ENCODE results near the gene KIF26B.

Gene KIF26B

DNA sequence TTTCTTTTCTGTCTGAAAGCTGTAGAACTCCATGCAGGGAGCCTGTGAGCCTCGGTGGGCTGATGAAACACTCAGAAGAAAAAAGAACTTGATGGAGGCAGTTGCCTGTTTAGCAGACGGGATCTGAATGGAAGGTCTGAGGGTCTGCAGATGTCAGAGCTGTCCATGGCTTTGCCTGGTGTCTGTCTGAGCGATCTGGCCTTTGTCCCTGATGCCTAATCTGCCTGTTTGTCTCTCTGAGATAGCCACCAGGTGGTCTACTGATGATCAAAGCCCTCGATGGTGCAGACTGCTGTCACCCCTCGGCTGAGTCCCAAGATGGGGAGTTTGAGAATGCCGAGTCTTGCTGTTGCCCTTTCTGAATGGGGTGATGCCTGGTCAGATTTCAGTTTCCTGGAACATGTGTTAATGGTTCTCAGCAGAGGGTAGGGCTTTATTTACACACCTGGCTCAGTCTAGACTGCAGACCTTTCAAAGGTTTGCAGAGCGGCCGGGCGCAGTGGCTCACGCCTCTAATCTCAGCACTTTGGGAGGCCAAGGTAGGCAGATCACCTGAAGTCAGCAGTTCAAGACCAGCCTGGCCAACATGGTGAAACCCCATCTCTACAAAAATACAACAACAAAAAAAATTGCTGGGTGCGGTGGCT lies 90.4 kb downstream of the KIF26B start:
- H3K9me3 ChIP-seq: no peaks in the 10 kb centered on the region; the same call in 1 of the 2 replicates
- no peaks in the 10 kb centered on the region for H3K4me1 ChIP-seq
- TF ChIP-seq, protein P1, sequence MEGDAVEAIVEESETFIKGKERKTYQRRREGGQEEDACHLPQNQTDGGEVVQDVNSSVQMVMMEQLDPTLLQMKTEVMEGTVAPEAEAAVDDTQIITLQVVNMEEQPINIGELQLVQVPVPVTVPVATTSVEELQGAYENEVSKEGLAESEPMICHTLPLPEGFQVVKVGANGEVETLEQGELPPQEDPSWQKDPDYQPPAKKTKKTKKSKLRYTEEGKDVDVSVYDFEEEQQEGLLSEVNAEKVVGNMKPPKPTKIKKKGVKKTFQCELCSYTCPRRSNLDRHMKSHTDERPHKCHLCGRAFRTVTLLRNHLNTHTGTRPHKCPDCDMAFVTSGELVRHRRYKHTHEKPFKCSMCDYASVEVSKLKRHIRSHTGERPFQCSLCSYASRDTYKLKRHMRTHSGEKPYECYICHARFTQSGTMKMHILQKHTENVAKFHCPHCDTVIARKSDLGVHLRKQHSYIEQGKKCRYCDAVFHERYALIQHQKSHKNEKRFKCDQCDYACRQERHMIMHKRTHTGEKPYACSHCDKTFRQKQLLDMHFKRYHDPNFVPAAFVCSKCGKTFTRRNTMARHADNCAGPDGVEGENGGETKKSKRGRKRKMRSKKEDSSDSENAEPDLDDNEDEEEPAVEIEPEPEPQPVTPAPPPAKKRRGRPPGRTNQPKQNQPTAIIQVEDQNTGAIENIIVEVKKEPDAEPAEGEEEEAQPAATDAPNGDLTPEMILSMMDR (IDR thresholded peaks at IDR 0.05; ENCODE audit: low read depth, low read length): no peak
- H3K27me3 ChIP-seq: no peaks in the 10 kb centered on the region
- no peak for DNase-seq
- H3K4me3 ChIP-seq (ENCODE audit: low read depth, low read length): no peak overlapping the region
- no peaks in the 10 kb centered on the region for H3K36me3 ChIP-seq

DNA sequence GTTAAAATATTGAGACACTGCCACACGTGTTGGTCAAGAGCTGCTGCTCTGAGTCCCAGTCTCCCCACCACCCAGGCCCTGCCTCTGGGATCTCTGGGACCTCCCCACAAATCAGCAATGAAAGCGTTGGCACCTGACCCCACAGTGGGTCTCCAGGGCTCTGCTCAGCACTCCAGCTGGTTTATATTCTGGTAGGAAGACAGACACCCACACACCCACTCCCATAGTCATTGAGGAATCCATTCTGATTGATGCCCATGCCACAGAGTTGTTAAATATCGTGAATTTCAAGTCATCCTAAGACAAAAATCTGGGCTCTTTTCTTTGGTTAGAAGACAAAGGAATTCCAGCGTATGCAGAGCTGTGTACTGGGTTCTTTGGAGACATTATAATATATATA lies 91.6 kb downstream of the KIF26B start:
- TF ChIP-seq, protein P1 (IDR thresholded peaks at IDR 0.05; ENCODE audit: low read depth, low read length): no peak
- no peaks in the 10 kb centered on the region for H3K27me3 ChIP-seq

DNA sequence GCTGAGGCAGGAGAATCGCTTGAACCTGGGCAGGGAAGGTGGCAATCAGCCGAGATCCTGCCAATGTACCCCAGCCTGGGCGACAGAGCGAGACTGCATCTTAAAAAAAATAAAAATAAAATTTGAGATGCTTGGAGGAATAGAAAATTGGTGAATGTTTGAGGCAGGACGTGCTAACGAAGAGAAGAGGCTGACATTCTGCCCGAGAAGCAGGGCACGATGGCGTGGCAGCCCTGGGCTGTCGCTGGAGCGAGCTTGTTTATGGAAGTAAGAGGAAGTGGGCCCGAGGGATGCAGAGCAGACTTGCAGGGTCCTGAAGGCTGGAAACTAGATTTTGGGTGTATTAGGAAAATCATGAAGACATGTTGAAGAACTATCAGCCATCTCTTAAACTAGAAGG lies 92.6 kb downstream of the KIF26B start:
- Histone ChIP-seq H3K36me3 (no peaks in the 10 kb centered on the region), H3K27me3 (no peaks in the 10 kb centered on the region), H3K4me1 (no peaks in the 10 kb centered on the region), H3K4me3 (ENCODE audit: low read depth, low read length) (no peak overlapping the region), H3K9me3 (no peaks in the 10 kb centered on the region; the same call in 1 of the 2 replicates)
- DNase-seq: no peak
- TF ChIP-seq, protein P1 (IDR thresholded peaks at IDR 0.05; ENCODE audit: low read depth, low read length): no peak

More for the DNA sequence above, 91.6 kb downstream of the KIF26B start:
- DNase-seq: no peak
- Histone ChIP-seq H3K36me3 (no peaks in the 10 kb centered on the region), H3K4me3 (ENCODE audit: low read depth, low read length) (no peak overlapping the region), H3K9me3 (no peaks in the 10 kb centered on the region; the same call in 1 of the 2 replicates), H3K4me1 (no peaks in the 10 kb centered on the region)

GRCh38 chr1:245247801-245248200 lies 93.0 kb downstream of the KIF26B start:
- TF ChIP-seq, protein P1 (IDR thresholded peaks at IDR 0.05; ENCODE audit: low read depth, low read length): no peak
- H3K27me3 ChIP-seq: no peaks in the 10 kb centered on the region

GRCh38 chr1:245248231-245248731 lies 93.5 kb downstream of the KIF26B start:
- Histone ChIP-seq H3K36me3 (no peaks in the 10 kb centered on the region), H3K4me3 (ENCODE audit: low read depth, low read length) (no peak overlapping the region), H3K4me1 (no peaks in the 10 kb centered on the region), H3K27me3 (no peaks in the 10 kb centered on the region), H3K9me3 (no peaks in the 10 kb centered on the region; the same call in 1 of the 2 replicates)
- no peak for DNase-seq
- TF ChIP-seq, protein P1 (IDR thresholded peaks at IDR 0.05; ENCODE audit: low read depth, low read length): no peak

More at GRCh38 chr1:245247801-245248200, 93.0 kb downstream of the KIF26B start:
- Histone ChIP-seq H3K36me3 (no peaks in the 10 kb centered on the region), H3K4me1 (no peaks in the 10 kb centered on the region), H3K9me3 (no peaks in the 10 kb centered on the region; the same call in 1 of the 2 replicates), H3K4me3 (ENCODE audit: low read depth, low read length) (no peak overlapping the region)
- no peak for DNase-seq

DNA sequence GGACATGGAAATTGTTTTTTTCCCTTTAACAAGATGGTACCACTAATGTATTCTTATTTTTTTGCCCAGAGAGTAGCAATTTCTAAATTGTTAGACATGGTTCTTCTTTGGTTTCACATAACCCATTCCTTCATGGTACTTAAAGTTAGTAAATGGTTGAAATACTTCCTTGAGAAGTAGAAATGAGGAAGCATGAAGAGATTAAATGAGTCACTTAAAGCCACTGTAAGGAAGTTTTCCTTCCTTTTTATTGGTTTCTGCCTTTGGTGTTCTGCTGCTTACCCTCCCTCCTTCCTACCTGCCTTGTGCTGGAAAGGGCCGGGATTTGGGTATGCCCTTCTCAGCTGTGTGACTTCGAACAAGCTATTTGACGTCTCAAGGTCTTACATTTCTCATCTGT lies 101.0 kb downstream of the KIF26B start:
- DNase-seq: no peak
- Histone ChIP-seq H3K4me1 (peaks cover 9% of the 10 kb centered on the region), H3K27me3 (no peaks in the 10 kb centered on the region), H3K36me3 (no peaks in the 10 kb centered on the region), H3K9me3 (no peaks in the 10 kb centered on the region), H3K4me3 (ENCODE audit: low read depth, low read length) (no peak overlapping the region)
- TF ChIP-seq, protein P1 (IDR thresholded peaks at IDR 0.05; ENCODE audit: low read depth, low read length): no peak
